ENCODE results near the gene ZNF23. TPM values are rescaled to one million over a fixed set of nuclear protein-coding genes. Genes with fewer than 3 reads are reported as not detected.
A peak's percentile ranks its signal among the peaks of the same experiment; 100 is the strongest.

ZNF23 gene
- total RNA-seq, 2 donors from 2014 or later = 2.8 to 4.8 TPM

DNA sequence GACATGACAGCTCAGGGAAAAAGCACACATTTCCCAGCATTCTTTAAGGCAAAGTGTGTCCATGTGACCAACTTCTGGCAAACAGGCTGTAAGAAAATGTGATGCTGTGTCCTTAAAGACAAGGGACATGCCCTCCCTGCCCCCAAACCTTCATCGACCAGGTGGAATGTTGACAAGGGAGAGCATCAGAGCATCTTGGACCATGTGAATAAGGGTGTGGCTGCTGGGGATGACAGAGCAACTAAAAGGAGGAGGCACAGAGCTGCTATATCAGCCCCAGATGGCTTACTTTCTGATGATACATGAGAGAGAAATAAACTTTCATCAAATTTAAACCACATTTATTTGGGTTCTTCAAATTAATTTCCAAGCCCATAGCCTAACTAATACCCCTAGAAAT, 2.2 kb upstream of the ZNF23 start:
- Histone ChIP-seq H3K27ac (no peak overlapping the region), H3K9me3 (no peaks in the 10 kb centered on the region), H3K27me3 (no peaks in the 10 kb centered on the region), H3K36me3 (no peaks in the 10 kb centered on the region), H3K4me1 (peaks cover 0 to 23% of the 10 kb centered on the region in 2 donors), H3K4me3 (no peak overlapping the region)
- DNase-seq (ENCODE audit: low spot score) = no peak
- TF ChIP-seq, protein P1, sequence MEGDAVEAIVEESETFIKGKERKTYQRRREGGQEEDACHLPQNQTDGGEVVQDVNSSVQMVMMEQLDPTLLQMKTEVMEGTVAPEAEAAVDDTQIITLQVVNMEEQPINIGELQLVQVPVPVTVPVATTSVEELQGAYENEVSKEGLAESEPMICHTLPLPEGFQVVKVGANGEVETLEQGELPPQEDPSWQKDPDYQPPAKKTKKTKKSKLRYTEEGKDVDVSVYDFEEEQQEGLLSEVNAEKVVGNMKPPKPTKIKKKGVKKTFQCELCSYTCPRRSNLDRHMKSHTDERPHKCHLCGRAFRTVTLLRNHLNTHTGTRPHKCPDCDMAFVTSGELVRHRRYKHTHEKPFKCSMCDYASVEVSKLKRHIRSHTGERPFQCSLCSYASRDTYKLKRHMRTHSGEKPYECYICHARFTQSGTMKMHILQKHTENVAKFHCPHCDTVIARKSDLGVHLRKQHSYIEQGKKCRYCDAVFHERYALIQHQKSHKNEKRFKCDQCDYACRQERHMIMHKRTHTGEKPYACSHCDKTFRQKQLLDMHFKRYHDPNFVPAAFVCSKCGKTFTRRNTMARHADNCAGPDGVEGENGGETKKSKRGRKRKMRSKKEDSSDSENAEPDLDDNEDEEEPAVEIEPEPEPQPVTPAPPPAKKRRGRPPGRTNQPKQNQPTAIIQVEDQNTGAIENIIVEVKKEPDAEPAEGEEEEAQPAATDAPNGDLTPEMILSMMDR (IDR thresholded peaks at IDR 0.05) = no peak

DNA sequence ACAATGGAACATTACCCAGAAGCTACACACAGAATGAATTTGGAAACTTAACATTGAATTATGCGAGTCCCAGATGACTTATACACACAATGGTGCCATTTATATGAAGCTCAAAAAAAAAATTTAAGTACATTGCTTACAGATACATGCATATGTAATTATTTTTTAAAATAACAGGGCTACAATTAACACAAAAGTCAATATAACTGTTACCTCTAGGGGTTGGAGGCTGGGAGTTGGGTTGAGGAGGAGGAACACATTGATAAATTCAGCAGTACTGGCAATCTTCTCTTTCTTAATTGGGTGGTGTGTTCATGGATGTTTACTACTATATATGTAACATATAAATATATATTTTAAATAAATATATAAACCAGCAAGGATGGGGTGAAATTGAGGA, 1.1 kb downstream of the ZNF23 start:
- TF ChIP-seq, protein P1 (IDR thresholded peaks at IDR 0.05) = no peak
- no peaks in the 10 kb centered on the region for H3K27me3 ChIP-seq
- peaks cover 0 to 23% of the 10 kb centered on the region in 2 donors for H3K4me1 ChIP-seq
- no peak for DNase-seq (ENCODE audit: low spot score)
- peak overlapping the region in 1 of 2 donors; percentile 87 for H3K4me3 ChIP-seq
- no peak overlapping the region for H3K27ac ChIP-seq
- H3K9me3 ChIP-seq = no peaks in the 10 kb centered on the region
- H3K36me3 ChIP-seq = peaks cover 5% of the 10 kb centered on the region

DNA sequence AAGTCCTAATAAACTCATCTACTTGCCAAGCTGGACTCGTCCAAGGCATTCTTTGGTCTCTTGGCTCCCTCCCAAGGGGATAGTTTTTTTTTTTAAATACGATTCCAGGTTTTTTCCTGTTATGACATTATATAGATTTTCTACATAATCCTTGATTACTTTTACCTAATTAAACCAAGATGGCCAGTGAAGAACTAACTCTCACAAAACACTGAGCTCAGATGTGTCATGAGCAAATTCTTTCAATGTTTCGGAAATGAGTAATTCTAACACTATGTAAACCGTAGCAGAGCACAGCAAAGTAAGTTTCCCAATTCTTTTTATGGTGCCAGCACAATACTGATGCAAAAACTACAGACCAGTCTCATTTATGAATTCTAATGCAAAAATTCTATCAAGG, 1.8 kb downstream of the ZNF23 start:
- Histone ChIP-seq H3K9me3 (no peaks in the 10 kb centered on the region), H3K4me1 (peaks cover 0 to 23% of the 10 kb centered on the region in 2 donors), H3K27ac (no peak overlapping the region), H3K27me3 (no peaks in the 10 kb centered on the region), H3K4me3 (no peak overlapping the region), H3K36me3 (peaks cover 12% of the 10 kb centered on the region)
- no peak for DNase-seq (ENCODE audit: low spot score)
- TF ChIP-seq, protein P1 (IDR thresholded peaks at IDR 0.05) = no peak

DNA sequence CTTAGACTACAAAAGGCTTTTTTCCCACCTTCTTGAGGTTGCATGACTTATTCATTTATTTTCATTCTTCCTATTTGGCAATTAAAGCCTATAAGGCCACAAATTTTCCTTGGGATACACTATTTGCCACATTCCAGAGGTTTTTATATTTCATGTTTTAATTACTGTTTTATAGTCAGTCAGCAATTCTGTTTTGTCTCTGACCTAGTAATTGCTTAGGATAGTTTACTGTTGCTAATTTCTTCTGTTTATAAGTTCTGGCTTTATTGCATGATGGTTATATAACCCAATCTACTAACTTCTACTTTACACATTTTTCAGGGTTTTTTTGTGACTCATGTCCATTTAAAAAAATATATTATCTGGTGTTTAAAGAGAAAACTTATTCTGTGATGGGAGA, 2.5 kb downstream of the ZNF23 start:
- TF ChIP-seq, protein P1 (IDR thresholded peaks at IDR 0.05) = no peak
- Histone ChIP-seq H3K27ac (no peak overlapping the region), H3K27me3 (no peaks in the 10 kb centered on the region), H3K4me1 (peaks cover 0 to 23% of the 10 kb centered on the region in 2 donors), H3K9me3 (no peaks in the 10 kb centered on the region), H3K4me3 (no peak overlapping the region), H3K36me3 (peaks cover 20% of the 10 kb centered on the region)
- no peak for DNase-seq (ENCODE audit: low spot score)

DNA sequence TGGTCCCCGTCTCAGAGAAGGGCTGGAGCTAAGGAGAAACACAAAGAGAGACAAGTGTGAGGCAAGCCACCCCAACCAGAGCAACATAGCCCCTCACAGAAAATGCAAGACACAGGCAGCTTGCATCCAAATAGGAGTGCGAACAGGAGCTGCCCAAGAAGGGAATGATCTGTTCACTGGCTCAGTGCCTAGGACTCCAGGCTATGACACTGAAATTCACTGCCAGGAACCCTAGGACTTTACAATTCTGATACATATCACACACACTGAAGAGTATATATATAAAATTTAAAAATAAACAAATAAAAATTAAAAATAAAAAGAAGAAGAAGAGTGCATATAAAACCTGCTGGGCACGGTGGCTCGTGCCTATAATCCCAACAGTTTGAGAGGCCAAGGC, 5.2 kb downstream of the ZNF23 start:
- no peak overlapping the region for H3K4me3 ChIP-seq
- no peak for DNase-seq (ENCODE audit: low spot score)
- TF ChIP-seq, protein P1 (IDR thresholded peaks at IDR 0.05) = no peak
- peaks cover 0 to 16% of the 10 kb centered on the region in 2 donors for H3K4me1 ChIP-seq
- no peak overlapping the region for H3K27ac ChIP-seq
- H3K9me3 ChIP-seq = peaks cover 0 to 17% of the 10 kb centered on the region in 2 donors
- peaks cover 47% of the 10 kb centered on the region for H3K36me3 ChIP-seq
- H3K27me3 ChIP-seq = no peaks in the 10 kb centered on the region

DNA sequence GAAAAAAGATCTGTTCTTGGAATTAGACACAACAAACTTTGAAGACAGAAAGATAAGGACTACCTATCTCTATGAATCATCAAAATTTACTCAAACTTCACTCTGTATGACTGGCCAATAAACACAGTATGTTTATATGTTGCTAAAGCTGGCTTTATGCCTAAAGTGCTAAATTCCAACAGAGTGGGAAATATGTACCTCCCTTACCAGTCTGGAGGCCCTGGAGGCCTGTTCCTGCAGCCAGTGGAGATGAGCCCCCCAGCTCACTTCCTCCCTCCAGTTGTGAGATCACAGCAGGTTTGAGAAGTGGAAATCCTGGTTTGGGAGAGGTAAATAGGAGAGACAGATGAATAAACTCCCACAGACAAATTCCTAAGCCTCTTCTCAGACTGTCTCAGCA, 9.0 kb downstream of the ZNF23 start:
- H3K27ac ChIP-seq = no peak overlapping the region
- peaks cover 84% of the 10 kb centered on the region for H3K36me3 ChIP-seq
- TF ChIP-seq, protein P1 (IDR thresholded peaks at IDR 0.05) = no peak
- H3K27me3 ChIP-seq = no peaks in the 10 kb centered on the region
- no peak for DNase-seq (ENCODE audit: low spot score)
- no peaks in the 10 kb centered on the region for H3K4me1 ChIP-seq
- no peak overlapping the region for H3K4me3 ChIP-seq
- H3K9me3 ChIP-seq = peaks cover 31 to 55% of the 10 kb centered on the region in 2 donors

All from right atrium auricular region (tissue), 2 donors.